IPS-18c (cell line): ENCODE results near the gene PNPLA8.

ENCODE experiments used
- H3K4me3 ChIP-seq: 2 replicates; pipeline ENCODE4 v1.7.0; 2013; ENCODE audit warnings: low read depth, mild to moderate bottlenecking, low read length, moderate library complexity; ENCODE audit not compliant: insufficient read depth
- H3K9me3 ChIP-seq: one replicate; pipeline ENCODE4 v1.6.1; 2013; ENCODE audit warnings: mild to moderate bottlenecking, low read length, moderate library complexity; ENCODE audit not compliant: control insufficient read depth, insufficient read depth

Gene PNPLA8

GRCh38 chr7:108456845-108457540, 68.9 kb downstream of the PNPLA8 start:
- Histone ChIP-seq H3K9me3 (no peaks in the 10 kb centered on the region), H3K4me3 (peak overlapping the region; percentile 45)

- H3K4me3 ChIP-seq, result peak within 1 kb of the TSS; percentile 77
Observed at GRCh38 chr7:108455998-108456677, 69.8 kb downstream of the PNPLA8 start, which contains the start of gene NRCAM. Gene NRCAM, minus strand, starts transcription at chr7:108456436. Its CDS starts 216,372 bp downstream, at chr7:108240064.

DNA sequence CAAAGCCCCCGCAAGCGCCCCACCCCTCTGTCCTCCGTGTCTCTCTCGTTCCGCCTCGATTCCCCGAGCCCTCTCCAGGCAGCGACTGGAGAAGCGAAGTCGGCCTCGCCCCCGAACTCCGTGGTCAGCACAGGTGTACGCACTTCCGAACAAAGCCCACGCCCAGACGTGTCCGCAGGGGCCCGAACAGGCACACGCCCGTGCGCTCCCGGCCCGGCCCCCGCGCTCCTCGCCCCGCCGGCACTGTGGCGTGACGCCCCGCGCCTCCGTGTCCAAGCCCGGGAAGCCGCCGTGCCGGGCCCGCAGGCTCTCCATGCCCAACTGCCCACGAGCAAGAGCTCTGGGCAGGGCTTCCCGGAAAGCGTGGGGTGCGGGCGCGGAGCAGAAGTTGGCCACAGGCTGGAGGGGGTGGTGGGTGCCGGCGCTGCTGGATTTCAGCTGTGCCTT, 70.4 kb downstream of the PNPLA8 start:
- H3K9me3 ChIP-seq, result no peaks in the 10 kb centered on the region
- peak overlapping the region; percentile 77 for H3K4me3 ChIP-seq

More at GRCh38 chr7:108455998-108456677, 69.8 kb downstream of the PNPLA8 start, which contains the start of gene NRCAM:
- no peaks in the 10 kb centered on the region for H3K9me3 ChIP-seq

DNA sequence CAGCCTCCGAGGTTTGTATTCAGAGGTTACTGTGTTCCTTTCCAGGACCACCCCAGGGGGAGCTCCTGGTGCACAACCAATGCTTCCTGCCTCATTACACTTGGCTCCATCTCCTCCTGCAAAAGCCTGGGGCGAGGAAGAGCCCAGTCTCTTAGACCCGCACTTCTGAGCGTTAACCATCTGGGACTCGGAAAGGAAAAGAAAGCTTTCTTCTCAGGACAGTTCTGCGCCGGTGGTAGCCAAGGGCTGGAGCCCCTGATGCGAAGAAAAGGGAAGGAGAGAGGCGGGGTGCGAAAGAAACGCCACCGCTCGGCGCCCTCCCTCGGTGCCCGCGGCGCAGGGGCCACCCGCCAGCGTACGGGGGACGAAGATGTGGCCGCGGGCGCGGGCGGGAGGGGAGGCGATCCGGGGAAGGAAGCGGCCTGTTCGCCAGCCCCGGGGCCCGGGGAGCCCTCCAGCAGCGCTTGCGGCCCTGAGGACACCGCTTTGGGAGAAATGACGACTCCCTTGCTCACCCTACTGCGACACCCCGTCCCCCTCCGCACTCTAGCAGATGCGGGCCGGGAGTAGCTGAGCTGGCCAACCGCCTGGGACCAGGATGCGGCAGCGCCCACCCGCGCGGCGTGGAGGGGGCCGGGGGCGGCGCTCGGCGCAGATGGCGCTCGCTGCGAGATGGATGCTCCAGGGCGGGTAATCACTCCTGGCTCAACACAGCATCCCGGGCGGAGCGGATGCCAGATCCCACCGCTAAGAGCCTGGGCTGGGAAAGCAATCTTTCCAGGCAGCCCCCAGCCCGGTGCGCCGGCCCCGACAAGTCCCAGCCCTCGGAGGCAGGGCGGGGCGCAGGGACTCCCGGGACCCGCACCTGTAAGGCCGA, 71.0 kb downstream of the PNPLA8 start:
- Histone ChIP-seq H3K9me3 (no peaks in the 10 kb centered on the region), H3K4me3 (peak overlapping the region; percentile 77)

GRCh38 chr7:108454317-108454673, 71.6 kb downstream of the PNPLA8 start:
- H3K4me3 ChIP-seq, result peak overlapping the region; percentile 77; the same call in 1 of the 2 replicates
- H3K9me3 ChIP-seq, result no peaks in the 10 kb centered on the region

- H3K4me3 ChIP-seq, result no peak overlapping the region
- no peaks in the 10 kb centered on the region for H3K9me3 ChIP-seq
Observed at GRCh38 chr7:108453320-108453719, 72.6 kb downstream of the PNPLA8 start.

- Histone ChIP-seq H3K4me3 (no peak overlapping the region), H3K9me3 (no peaks in the 10 kb centered on the region)
Observed at GRCh38 chr7:108452707-108453106, 73.2 kb downstream of the PNPLA8 start.

GRCh38 chr7:108451296-108451848, 74.6 kb downstream of the PNPLA8 start:
- Histone ChIP-seq H3K4me3 (no peak overlapping the region), H3K9me3 (no peaks in the 10 kb centered on the region)

DNA sequence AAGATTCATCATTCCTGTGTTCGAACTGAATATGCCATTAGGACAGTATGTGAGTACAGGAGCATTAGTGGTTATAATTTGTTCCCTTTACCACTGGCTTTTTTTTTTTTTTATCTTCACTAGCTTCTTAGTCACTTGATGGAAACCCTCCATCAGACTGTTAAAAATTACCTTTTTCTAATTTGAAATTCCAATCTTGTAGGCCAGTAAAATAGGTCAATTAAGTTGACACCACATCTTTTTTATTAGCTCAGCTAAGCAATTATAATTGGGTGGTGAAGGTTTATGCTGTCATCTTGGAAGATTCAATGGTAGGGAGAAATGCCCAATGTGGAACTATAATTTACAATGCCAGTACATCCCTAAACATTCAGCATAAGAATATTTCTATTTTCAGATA, 75.8 kb downstream of the PNPLA8 start:
- no peak overlapping the region for H3K4me3 ChIP-seq
- no peaks in the 10 kb centered on the region for H3K9me3 ChIP-seq

DNA sequence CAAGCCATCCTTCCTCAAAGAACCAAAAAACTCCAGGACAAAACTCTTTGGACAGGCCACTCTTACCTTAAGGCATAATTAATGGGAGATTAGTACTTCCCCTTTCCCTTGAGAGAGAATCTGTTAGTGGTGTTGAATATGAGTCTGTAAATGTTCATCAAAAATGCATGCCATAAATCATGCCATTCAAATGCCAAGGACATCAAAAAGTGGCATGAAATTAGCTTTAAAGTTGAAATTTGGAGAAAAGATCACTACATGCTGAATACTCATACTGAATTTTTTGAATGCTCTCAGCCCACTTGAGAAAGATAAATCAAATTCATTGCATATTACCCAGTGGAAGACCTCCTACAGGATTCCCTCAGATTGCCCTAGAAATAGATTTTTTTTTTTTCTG, 76.4 kb downstream of the PNPLA8 start:
- H3K9me3 ChIP-seq, result no peaks in the 10 kb centered on the region
- no peak overlapping the region for H3K4me3 ChIP-seq

GRCh38 chr7:108448584-108449505, 77.1 kb downstream of the PNPLA8 start:
- Histone ChIP-seq H3K9me3 (no peaks in the 10 kb centered on the region), H3K4me3 (no peak overlapping the region)

- Histone ChIP-seq H3K4me3 (no peak overlapping the region), H3K9me3 (no peaks in the 10 kb centered on the region)
Observed at GRCh38 chr7:108442039-108442568, 83.8 kb downstream of the PNPLA8 start.

DNA sequence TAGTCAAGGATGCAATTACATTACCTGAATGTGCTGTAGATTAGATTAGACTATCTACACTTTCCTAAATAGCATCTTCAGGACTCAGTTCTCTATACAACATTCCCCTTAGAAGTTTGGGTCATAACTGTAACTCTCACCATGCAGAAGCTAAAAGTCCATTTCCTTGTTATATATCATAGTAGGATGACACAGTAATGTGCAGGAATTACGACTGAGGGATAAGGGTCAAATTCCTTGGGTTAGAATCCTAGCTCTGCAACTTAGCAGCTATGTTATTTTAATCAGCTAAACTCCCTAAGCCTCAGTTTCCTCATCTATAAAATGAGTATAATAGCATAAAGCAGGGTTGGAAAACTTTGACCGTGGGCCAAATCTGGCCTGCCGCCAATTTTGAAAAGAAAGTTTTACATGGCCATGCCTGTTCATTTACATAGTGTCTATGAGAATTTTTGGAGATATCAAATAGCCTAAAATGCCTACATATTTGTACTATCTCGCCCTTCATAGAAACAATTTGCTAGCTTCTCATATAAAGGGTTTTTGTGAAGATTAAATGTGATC, 84.5 kb downstream of the PNPLA8 start:
- Histone ChIP-seq H3K4me3 (no peak overlapping the region), H3K9me3 (no peaks in the 10 kb centered on the region)

DNA sequence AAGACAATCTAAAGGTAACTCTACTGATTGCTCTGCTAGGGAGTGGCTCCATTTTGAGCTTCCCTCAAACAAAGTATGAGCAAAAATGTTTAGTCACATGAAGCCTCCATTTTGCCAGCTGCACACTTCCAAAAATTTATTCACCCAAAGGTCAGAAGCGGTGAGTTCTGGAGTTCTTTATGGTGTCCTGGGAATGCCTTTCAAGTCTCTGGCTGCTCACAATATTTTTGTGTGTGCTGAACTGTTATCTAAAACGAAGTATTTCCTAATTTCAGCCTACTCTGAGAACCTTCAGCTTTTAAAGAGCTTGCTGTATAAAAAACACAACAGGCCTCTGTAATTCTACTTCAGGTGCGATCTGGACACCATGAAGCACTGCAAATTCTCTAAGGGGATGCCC, 85.3 kb downstream of the PNPLA8 start:
- no peaks in the 10 kb centered on the region for H3K9me3 ChIP-seq
- H3K4me3 ChIP-seq, result no peak overlapping the region

DNA sequence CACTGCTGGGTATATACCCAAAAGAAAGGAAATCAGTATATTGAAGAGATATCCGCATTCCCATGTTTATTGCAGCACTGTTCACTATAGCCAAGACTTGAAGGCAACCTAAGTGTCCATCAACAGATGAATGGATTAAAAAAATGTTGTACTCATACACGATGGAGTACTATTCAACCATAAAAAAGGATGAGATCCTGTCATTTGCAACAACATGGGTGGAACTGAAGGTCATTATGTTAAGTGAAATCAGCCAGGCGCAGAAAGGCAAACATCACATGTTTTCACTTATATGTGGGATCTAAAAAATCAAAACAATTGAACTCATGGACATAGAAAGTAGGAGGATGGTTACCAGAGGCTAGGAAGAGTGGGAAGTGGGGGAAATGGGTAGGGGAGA, 89.0 kb downstream of the PNPLA8 start:
- Histone ChIP-seq H3K9me3 (no peaks in the 10 kb centered on the region), H3K4me3 (no peak overlapping the region)

GRCh38 chr7:108434010-108434409, 91.9 kb downstream of the PNPLA8 start:
- no peak overlapping the region for H3K4me3 ChIP-seq
- no peaks in the 10 kb centered on the region for H3K9me3 ChIP-seq
